HFF-Myc (cell line): Measurements from ENCODE around the gene OLIG1.

ENCODE experiments used
- DNase-seq: peaks from one replicate; pipeline ENCODE4 v3.0.0-alpha.2; 2011; ENCODE audit warnings: low read depth; ENCODE audit errors: extremely low read depth
- H3K4me3 ChIP-seq: replicated peaks from 2 replicates; pipeline ENCODE4 v1.5.1; 2011; ENCODE audit warnings: low read depth, mild to moderate bottlenecking, control low read depth, low read length
- TF ChIP-seq, protein P1 (sequence below): IDR thresholded peaks from 2 replicates; pipeline ENCODE4 v1.5.1; 2012; ENCODE audit warnings: mild to moderate bottlenecking, low read depth, low read length, control low read depth; ENCODE audit errors: missing control alignments

The OLIG1 gene

DNA sequence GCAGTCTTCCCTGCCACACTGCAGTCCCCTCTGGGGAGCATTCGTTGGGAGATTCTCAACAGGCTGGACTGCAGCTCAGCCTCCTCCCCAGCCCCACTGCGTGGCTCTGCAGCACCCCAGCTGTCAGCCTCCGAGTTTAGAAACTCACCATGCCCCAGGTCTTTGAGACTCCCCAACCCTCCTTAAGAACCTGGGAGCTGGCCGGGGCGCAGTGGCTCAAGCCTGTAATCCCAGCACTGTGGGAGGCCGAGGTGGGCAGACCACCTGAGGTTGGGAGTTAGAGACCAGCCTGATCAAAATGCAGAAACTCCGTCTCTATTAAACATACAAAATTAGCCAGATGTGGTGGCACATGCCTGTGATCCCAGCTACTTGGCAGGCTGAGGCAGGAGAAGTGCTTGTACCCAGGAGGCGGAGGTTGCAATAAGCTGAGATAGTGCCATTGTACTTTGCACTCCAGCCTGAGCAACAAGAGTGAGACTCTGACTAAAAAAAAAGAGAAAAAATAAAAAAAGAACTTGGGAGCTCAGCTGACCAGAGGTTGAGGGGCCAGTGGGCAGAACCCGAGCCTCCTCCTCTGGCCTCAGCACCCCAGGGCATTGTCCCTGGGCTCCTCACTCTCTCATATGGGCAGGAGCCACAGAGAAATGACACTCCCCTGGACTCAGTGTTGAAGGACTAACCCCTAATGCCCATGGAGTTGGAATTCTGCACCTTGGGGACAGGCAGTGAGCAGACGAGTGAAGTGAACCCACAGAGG lies 38.6 kb upstream of the OLIG1 start:
- TF ChIP-seq, protein P1, sequence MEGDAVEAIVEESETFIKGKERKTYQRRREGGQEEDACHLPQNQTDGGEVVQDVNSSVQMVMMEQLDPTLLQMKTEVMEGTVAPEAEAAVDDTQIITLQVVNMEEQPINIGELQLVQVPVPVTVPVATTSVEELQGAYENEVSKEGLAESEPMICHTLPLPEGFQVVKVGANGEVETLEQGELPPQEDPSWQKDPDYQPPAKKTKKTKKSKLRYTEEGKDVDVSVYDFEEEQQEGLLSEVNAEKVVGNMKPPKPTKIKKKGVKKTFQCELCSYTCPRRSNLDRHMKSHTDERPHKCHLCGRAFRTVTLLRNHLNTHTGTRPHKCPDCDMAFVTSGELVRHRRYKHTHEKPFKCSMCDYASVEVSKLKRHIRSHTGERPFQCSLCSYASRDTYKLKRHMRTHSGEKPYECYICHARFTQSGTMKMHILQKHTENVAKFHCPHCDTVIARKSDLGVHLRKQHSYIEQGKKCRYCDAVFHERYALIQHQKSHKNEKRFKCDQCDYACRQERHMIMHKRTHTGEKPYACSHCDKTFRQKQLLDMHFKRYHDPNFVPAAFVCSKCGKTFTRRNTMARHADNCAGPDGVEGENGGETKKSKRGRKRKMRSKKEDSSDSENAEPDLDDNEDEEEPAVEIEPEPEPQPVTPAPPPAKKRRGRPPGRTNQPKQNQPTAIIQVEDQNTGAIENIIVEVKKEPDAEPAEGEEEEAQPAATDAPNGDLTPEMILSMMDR = no peak
- no peak overlapping the region for H3K4me3 ChIP-seq
- no peak for DNase-seq

DNA sequence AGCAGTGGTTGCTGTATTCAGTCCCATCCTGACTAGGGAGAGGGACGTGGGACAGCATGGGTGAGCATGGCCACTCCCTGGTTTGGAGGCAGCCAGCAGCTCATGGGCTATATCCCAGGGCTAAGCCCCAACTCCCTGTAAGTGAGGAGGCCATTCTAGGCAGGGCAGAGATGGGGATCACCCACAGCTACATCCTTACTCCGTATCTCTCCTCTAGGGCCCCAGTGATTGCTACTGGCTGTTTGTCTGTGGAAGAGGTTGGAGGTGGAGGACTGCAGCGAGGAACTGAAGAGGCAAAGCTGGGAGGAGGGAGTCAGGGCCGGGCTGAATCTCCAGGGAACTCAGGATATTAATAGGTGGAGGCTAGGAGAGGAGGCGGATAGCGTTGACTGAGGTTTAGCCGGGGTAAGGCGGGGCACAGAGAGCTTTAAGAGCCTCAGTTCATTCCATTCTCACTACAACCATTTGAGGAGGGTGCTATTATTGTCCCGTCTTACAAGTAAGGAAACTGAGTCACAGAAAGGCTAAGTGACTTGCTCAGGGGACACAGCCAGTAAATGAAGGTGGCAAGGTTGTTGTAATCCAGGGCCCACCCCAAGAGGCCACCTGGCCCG lies 37.4 kb upstream of the OLIG1 start:
- no peak overlapping the region for H3K4me3 ChIP-seq
- DNase-seq = no peak
- TF ChIP-seq, protein P1 = no peak

DNA sequence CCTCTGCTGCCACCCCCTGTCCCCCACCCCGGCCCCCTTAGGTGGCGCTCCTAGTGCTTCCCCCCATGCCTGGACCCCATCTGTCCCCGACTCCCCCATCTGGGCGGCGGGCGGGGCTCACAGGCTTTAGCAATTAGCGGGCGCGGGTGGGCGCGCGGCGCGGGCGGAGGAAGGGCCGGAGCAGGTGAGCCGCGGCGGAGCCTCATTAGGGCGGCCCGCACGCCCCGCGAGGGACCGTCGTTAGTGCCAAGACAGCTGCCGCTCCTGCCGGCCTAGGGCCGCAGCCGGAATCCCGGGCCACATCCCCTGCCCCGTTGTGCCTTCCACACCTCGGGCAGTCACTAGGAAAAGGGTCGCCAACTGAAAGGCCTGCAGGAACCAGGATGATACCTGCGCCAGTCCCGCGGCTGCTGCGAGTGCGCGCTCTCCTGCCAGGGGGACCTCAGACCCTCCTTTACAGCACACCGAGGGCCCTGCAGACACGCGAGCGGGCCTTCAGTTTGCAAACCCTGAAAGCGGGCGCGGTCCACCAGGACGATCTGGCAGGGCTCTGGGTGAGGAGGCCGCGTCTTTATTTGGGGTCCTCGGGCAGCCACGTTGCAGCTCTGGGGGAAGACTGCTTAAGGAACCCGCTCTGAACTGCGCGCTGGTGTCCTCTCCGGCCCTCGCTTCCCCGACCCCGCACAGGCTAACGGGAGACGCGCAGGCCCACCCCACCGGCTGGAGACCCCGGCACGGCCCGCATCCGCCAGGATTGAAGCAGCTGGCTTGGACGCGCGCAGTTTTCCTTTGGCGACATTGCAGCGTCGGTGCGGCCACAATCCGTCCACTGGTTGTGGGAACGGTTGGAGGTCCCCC lies 36.6 kb upstream of the OLIG1 start:
- DNase-seq = no peak
- H3K4me3 ChIP-seq = no peak overlapping the region
- TF ChIP-seq, protein P1 = no peak

DNA sequence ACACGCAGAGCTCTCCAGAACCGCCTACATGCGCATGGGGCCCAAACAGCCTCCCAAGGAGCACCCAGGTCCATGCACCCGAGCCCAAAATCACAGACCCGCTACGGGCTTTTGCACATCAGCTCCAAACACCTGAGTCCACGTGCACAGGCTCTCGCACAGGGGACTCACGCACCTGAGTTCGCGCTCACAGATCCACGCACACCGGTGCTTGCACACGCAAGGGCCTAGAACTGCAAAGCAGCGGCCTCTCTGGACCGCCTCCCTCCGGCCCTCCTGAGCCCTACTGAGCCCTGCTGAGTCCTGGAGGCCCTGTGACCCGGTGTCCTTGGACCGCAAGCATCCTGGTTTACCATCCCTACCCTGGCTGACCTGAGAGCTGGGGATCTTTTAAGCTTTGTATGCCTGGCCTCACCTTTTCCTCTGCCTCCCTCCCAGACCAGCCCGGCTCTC lies 36.0 kb upstream of the OLIG1 start:
- no peak overlapping the region for H3K4me3 ChIP-seq
- TF ChIP-seq, protein P1 = no peak
- DNase-seq = no peak

DNA sequence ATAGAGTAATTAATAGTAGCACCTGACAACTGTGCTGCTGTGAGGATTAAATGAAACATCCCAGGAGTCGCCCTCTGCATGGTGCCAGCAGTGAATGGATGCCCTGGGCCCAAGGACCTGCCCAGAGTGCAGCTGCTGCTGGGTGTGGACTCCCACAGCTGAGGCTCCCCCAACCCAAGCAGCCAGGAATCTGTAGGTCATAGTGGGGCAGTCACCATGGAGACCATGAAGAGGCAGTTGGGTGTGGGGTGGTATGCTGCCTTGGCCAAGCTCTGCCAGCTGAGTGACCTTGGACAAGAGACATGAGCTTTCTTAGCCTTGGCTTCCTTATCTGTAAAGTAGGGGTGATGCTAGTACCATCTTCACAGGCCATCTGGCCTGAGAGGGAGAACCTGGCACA lies 34.8 kb upstream of the OLIG1 start:
- no peak for DNase-seq
- TF ChIP-seq, protein P1 = no peak
- H3K4me3 ChIP-seq = no peak overlapping the region

DNA sequence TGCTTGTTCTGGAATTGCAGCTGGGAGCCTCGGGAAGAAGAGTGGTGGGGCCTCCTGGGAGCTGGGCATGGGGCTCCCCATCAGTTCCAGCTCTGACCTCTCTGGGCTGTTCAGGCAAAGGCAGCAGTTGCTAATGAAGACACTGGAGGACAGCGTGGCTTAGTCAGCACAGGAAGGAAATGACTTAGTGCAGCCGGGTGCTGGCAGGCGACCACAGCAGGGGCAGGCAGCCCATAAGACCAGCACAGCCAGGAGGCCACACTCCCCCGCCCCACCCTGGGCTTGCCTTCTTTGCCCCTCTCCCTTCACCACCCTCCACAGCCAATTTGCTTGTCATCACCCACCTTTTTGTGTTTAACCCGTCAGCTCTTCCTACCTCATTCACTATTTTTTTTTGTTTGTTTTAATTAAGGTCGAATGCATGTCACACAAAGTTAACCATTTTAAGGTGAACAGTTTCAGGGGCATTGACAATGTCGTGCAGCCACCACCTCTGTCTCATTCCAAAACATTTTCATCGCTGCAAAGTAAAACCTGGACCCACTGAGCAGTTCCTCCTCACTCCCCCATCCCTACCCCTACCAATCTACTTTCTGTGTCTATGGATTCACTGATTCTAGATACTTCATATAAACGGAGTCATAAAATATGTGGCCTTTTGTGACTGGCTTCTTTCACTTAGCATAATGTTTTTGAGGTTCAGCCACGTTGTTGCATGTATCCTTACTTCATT lies 33.3 kb upstream of the OLIG1 start:
- H3K4me3 ChIP-seq = no peak overlapping the region
- TF ChIP-seq, protein P1 = no peak
- DNase-seq = peak; percentile 19
